Middle frontal gyrus (tissue), 1 donor: ENCODE results near the gene USP17L22.
"Not testable (repeated sequence)": the region's sequence is repeated elsewhere in the genome, so short reads cannot be mapped to it uniquely, and the experiment has no call there.

Experiments
- DNase-seq: peaks from one replicate; pipeline ENCODE4 v3.0.0-alpha.2; 2015; ENCODE audit warnings: low spot score; ENCODE audit errors: extremely low spot score

The USP17L22 gene

GRCh38 chr4:9267319-9267718 is at the start of gene USP17L22:
USP17L22 (plus strand) TSS chr4:9267619; CDS start chr4:9267619, 0 bp downstream.
- DNase-seq = not testable (repeated sequence)

- not testable (repeated sequence) for DNase-seq
Observed at GRCh38 chr4:9219852-9220251, 47.6 kb upstream of the USP17L22 start, which contains the start of gene USP17L12. USP17L12 (plus strand) TSS chr4:9220152; CDS start chr4:9220152, 0 bp downstream.

- DNase-seq = not testable (repeated sequence)
Observed at GRCh38 chr4:9224596-9224995, 42.8 kb upstream of the USP17L22 start, which contains the start of gene USP17L13. USP17L13 (plus strand) TSS chr4:9224896; CDS start chr4:9224896, 0 bp downstream.

GRCh38 chr4:9230249-9230648 is 37.2 kb upstream of the USP17L22 start:
- DNase-seq = not testable (repeated sequence)

GRCh38 chr4:9234085-9234484 is 33.3 kb upstream of the USP17L22 start, which contains the start of gene USP17L15:
USP17L15 (plus strand) TSS chr4:9234385; CDS start chr4:9234385, 0 bp downstream.
- not testable (repeated sequence) for DNase-seq

- DNase-seq = not testable (repeated sequence)
Observed at GRCh38 chr4:9238461-9238860, 29.0 kb upstream of the USP17L22 start.

GRCh38 chr4:9243579-9243978 is 23.8 kb upstream of the USP17L22 start, which contains the start of gene USP17L17:
USP17L17 (plus strand) TSS chr4:9243879; CDS start chr4:9243879, 0 bp downstream.
- DNase-seq = not testable (repeated sequence)

GRCh38 chr4:9247953-9248680 is 19.3 kb upstream of the USP17L22 start, which contains the start of gene USP17L18:
USP17L18 (plus strand) TSS chr4:9248630; CDS start chr4:9248630, 0 bp downstream.
- DNase-seq = not testable (repeated sequence)

- not testable (repeated sequence) for DNase-seq
Observed at GRCh38 chr4:9253078-9253477, 14.3 kb upstream of the USP17L22 start, which contains the start of gene USP17L19. USP17L19 (plus strand) TSS chr4:9253378; CDS start chr4:9253378, 0 bp downstream.

- not testable (repeated sequence) for DNase-seq
Observed at GRCh38 chr4:9257824-9258223, 9.6 kb upstream of the USP17L22 start, which contains the start of gene USP17L20. USP17L20 (plus strand) TSS chr4:9258124; CDS start chr4:9258124, 0 bp downstream.

- not testable (repeated sequence) for DNase-seq
Observed at GRCh38 chr4:9262572-9262971, 4.8 kb upstream of the USP17L22 start, which contains the start of gene USP17L21. USP17L21 (plus strand) TSS chr4:9262872; CDS start chr4:9262872, 0 bp downstream.

GRCh38 chr4:9271719-9272118 is 4.3 kb downstream of the USP17L22 start:
- DNase-seq = not testable (repeated sequence)
